ENCODE results near the gene TBC1D13. TPM values are rescaled to one million over a fixed set of nuclear protein-coding genes. Genes with fewer than 3 reads are reported as not detected.

TBC1D13 gene
- total and polyA plus RNA-seq, 9 of the 15 experiments (the other 6 are each of a cell fraction or from before 2014, with no cell fraction given), result 2.3 to 28.7 (median 11.4) TPM

GRCh38 chr9:128845186-128845931 lies 58.3 kb downstream of the TBC1D13 start (continued):
- TF ChIP-seq, protein P1, sequence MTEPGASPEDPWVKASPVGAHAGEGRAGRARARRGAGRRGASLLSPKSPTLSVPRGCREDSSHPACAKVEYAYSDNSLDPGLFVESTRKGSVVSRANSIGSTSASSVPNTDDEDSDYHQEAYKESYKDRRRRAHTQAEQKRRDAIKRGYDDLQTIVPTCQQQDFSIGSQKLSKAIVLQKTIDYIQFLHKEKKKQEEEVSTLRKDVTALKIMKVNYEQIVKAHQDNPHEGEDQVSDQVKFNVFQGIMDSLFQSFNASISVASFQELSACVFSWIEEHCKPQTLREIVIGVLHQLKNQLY (CRISPR knock-in tag; conservative IDR thresholded peaks at IDR 0.05), result no peak
- TF ChIP-seq AFF1 (IDR thresholded peaks at IDR 0.05; ENCODE audit: low read depth in 1 of 2, partially characterized antibody in 2 of 2), result no peak
- TF ChIP-seq ZNF282 (CRISPR knock-in tag; IDR thresholded peaks at IDR 0.05), result no peak
- no peak for TF ChIP-seq KAT2B (IDR thresholded peaks at IDR 0.05; ENCODE audit: low read depth, low read length)
- peak; percentile 34; the same call in 1 of the 2 replicates for TF ChIP-seq FOSL1 (tag; conservative IDR thresholded peaks at IDR 0.05)
- no peak for TF ChIP-seq ZNF444 (CRISPR knock-in tag; IDR thresholded peaks at IDR 0.05)
- peak; percentile 35; the same call in 1 of the 2 replicates for TF ChIP-seq PHF8 (IDR thresholded peaks at IDR 0.05; ENCODE audit: borderline replicate concordance, low read length)
- TF ChIP-seq, protein P2, sequence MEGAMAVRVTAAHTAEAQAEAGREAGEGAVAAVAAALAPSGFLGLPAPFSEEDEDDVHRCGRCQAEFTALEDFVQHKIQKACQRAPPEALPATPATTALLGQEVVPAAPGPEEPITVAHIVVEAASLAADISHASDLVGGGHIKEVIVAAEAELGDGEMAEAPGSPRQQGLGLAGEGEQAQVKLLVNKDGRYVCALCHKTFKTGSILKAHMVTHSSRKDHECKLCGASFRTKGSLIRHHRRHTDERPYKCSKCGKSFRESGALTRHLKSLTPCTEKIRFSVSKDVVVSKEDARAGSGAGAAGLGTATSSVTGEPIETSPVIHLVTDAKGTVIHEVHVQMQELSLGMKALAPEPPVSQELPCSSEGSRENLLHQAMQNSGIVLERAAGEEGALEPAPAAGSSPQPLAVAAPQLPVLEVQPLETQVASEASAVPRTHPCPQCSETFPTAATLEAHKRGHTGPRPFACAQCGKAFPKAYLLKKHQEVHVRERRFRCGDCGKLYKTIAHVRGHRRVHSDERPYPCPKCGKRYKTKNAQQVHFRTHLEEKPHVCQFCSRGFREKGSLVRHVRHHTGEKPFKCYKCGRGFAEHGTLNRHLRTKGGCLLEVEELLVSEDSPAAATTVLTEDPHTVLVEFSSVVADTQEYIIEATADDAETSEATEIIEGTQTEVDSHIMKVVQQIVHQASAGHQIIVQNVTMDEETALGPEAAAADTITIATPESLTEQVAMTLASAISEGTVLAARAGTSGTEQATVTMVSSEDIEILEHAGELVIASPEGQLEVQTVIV (CRISPR knock-in tag; IDR thresholded peaks at IDR 0.05; ENCODE audit: borderline replicate concordance), result no peak
- peak; percentile 86 for TF ChIP-seq ZEB2 (IDR thresholded peaks at IDR 0.05)
- no peak for TF ChIP-seq ESRRB (CRISPR knock-in tag; IDR thresholded peaks at IDR 0.05; ENCODE audit: borderline replicate concordance)
- TF ChIP-seq CTBP1 (IDR thresholded peaks at IDR 0.05; ENCODE audit: borderline replicate concordance), result peak; percentile 75
- no peak for TF ChIP-seq FOXA3 (CRISPR knock-in tag; conservative IDR thresholded peaks at IDR 0.05 in 1 of 2, IDR thresholded peaks at IDR 0.05 in 1 of 2)
- no peak for TF ChIP-seq ZFX (CRISPR knock-in tag; IDR thresholded peaks at IDR 0.05)
- peak; percentile 54; the same call in 1 of the 2 replicates for TF ChIP-seq HMBOX1 (IDR thresholded peaks at IDR 0.05)
- TF ChIP-seq CBX5 (IDR thresholded peaks at IDR 0.05; ENCODE audit: borderline replicate concordance, low read depth), result no peak
- TF ChIP-seq FIP1L1 (IDR thresholded peaks at IDR 0.05; ENCODE audit: low read depth, low read length, poor library complexity, severe bottlenecking), result no peak
- no peak for TF ChIP-seq KLF10 (CRISPR knock-in tag; IDR thresholded peaks at IDR 0.05)
- no peak for TF ChIP-seq ADNP (tag; IDR thresholded peaks at IDR 0.05)
- TF ChIP-seq TAL1 (IDR thresholded peaks at IDR 0.05), result peak; percentile 90
- no peak for TF ChIP-seq PCBP2 (IDR thresholded peaks at IDR 0.05; ENCODE audit: low read depth, low read length, poor library complexity, severe bottlenecking)
